ENCODE data around the gene FOXK1. TPM values are rescaled to one million over a fixed set of nuclear protein-coding genes. Genes with fewer than 3 reads are reported as not detected.

The FOXK1 gene
- total RNA-seq, 2 experiments from 2014 or later, result 67.8 to 68.1 TPM

DNA sequence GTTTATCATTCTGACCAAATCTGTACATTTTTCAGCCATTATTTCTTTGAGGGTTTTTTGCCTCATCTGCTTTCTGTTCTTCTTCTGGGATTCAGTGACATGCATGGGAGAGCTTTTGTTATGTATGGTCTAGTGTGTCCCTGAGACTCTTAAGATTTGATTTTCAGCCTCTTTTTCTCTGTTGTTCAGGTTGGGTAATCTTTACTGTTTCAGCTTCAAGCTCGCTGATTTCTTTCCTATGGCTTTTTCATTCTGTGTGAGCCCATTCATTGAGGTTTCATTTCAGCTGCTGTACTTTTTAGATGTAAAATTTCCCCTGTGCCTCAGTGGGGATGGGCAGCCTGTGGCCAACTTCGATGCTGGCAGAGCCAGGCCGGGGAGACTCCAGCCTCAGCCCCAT lies 38.1 kb downstream of the FOXK1 start:
- CTCF ChIA-PET, result interaction anchor here (1.1 kb wide), 1 partner anchor 19 kb away, joined by 3 read pairs; no protein-coding TSS in a partner anchor
- Mint-ChIP-seq H3K4me1 (ENCODE audit: low read depth) (peaks cover 59% of the 10 kb centered on the region), H3K4me3 (no peak overlapping the region)

GRCh38 chr7:4722308-4722707 lies 40.2 kb downstream of the FOXK1 start:
- Mint-ChIP-seq H3K4me1 (ENCODE audit: low read depth) (peaks cover 51% of the 10 kb centered on the region), H3K27me3 (no peaks in the 10 kb centered on the region), H3K36me3 (ENCODE audit: low read depth) (peaks cover 63% of the 10 kb centered on the region), H3K27ac (no peak overlapping the region), H3K9me3 (no peaks in the 10 kb centered on the region), H3K4me3 (no peak overlapping the region)
- H3K9me3 ChIP-seq (ENCODE audit: control insufficient read depth in 1 of 2, insufficient read depth in 1 of 2, low read length in 2 of 2), result no peaks in the 10 kb centered on the region
- TF ChIP-seq, protein P1, sequence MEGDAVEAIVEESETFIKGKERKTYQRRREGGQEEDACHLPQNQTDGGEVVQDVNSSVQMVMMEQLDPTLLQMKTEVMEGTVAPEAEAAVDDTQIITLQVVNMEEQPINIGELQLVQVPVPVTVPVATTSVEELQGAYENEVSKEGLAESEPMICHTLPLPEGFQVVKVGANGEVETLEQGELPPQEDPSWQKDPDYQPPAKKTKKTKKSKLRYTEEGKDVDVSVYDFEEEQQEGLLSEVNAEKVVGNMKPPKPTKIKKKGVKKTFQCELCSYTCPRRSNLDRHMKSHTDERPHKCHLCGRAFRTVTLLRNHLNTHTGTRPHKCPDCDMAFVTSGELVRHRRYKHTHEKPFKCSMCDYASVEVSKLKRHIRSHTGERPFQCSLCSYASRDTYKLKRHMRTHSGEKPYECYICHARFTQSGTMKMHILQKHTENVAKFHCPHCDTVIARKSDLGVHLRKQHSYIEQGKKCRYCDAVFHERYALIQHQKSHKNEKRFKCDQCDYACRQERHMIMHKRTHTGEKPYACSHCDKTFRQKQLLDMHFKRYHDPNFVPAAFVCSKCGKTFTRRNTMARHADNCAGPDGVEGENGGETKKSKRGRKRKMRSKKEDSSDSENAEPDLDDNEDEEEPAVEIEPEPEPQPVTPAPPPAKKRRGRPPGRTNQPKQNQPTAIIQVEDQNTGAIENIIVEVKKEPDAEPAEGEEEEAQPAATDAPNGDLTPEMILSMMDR (IDR thresholded peaks at IDR 0.05), result no peak
- peaks cover 29% of the 10 kb centered on the region for H3K4me1 ChIP-seq (ENCODE audit: insufficient read depth, low read length)
- DNase-seq (no peak), ATAC-seq (ENCODE audit: poor library complexity) (no peak)
- intact Hi-C loops (cut with DNase I, micrococcal nuclease), result no loop called here
- peaks cover 19% of the 10 kb centered on the region for H3K36me3 ChIP-seq (ENCODE audit: insufficient read depth, low read length)
- no peaks in the 10 kb centered on the region for H3K27me3 ChIP-seq (ENCODE audit: control insufficient read depth in 1 of 2, insufficient read depth in 2 of 2, low read length in 2 of 2)
- no peak overlapping the region for H3K27ac ChIP-seq (ENCODE audit: low read depth in 1 of 2, low read length in 2 of 2)
- ChIA-PET CTCF (no interaction called here), POLR2A (no interaction called here)
- H3K4me3 ChIP-seq (ENCODE audit: low read length), result no peak overlapping the region

More for the DNA sequence above, 38.1 kb downstream of the FOXK1 start:
- no peaks in the 10 kb centered on the region for H3K27me3 ChIP-seq (ENCODE audit: control insufficient read depth in 1 of 2, insufficient read depth in 2 of 2, low read length in 2 of 2)
- DNase-seq (no peak), ATAC-seq (ENCODE audit: poor library complexity) (no peak)
- POLR2A ChIA-PET, result no interaction called here
- Mint-ChIP-seq H3K36me3 (ENCODE audit: low read depth) (peaks cover 62% of the 10 kb centered on the region), H3K27ac (no peak overlapping the region), H3K9me3 (no peaks in the 10 kb centered on the region), H3K27me3 (no peaks in the 10 kb centered on the region)
- TF ChIP-seq, protein P1 (IDR thresholded peaks at IDR 0.05), result no peak
- H3K4me1 ChIP-seq (ENCODE audit: insufficient read depth, low read length), result peaks cover 30% of the 10 kb centered on the region
- H3K36me3 ChIP-seq (ENCODE audit: insufficient read depth, low read length), result peaks cover 14% of the 10 kb centered on the region
- H3K4me3 ChIP-seq (ENCODE audit: low read length), result no peak overlapping the region
- intact Hi-C loops (cut with DNase I, micrococcal nuclease), result no loop called here
- no peaks in the 10 kb centered on the region for H3K9me3 ChIP-seq (ENCODE audit: control insufficient read depth in 1 of 2, insufficient read depth in 1 of 2, low read length in 2 of 2)
- H3K27ac ChIP-seq (ENCODE audit: low read depth in 1 of 2, low read length in 2 of 2), result no peak overlapping the region

DNA sequence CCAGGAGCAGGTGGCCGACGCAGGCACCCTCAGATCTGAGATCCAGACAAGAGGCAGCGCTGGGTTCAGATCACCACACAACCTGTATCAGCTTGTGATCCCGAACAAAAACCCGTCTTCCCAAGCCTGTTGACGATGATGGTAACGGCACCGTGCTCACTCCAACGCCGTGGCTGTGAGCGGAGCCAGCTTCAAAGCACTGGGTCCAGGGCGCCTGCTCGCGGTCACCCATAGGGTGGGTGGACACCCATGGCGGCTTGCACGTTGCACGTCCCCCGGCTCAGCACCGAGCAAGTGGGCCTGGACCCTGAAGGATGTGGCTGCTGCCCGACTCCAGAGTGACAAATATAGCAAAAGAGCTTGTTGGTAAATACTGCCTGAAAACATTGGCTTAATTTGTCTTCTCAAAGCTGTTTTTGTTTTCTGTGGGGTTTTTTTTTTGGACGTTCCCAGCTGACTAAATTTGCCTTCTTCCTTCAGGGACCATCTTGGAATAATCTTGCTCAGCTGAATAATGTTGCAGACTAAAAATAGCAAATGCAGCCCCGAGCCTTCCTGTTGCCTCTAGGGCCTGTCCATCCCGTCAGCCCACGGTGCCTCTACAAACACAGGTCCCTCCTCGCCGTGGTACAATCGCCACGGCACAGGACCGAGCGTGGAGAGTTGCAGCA lies 41.0 kb downstream of the FOXK1 start:
- Mint-ChIP-seq H3K9me3 (no peaks in the 10 kb centered on the region), H3K4me3 (no peak overlapping the region), H3K27me3 (no peaks in the 10 kb centered on the region), H3K27ac (peak overlapping the region; percentile 94), H3K4me1 (ENCODE audit: low read depth) (peaks cover 45% of the 10 kb centered on the region), H3K36me3 (ENCODE audit: low read depth) (peaks cover 60% of the 10 kb centered on the region)
- CTCF ChIA-PET, result no interaction called here
- H3K4me1 ChIP-seq (ENCODE audit: insufficient read depth, low read length), result peaks cover 29% of the 10 kb centered on the region
- H3K27ac ChIP-seq (ENCODE audit: low read depth in 1 of 2, low read length in 2 of 2), result no peak overlapping the region
- TF ChIP-seq, protein P1 (IDR thresholded peaks at IDR 0.05), result no peak
- no peak for ATAC-seq (ENCODE audit: poor library complexity)
- H3K4me3 ChIP-seq (ENCODE audit: low read length), result no peak overlapping the region
- DNase-seq, result no peak
- H3K9me3 ChIP-seq (ENCODE audit: control insufficient read depth in 1 of 2, insufficient read depth in 1 of 2, low read length in 2 of 2), result no peaks in the 10 kb centered on the region
- intact Hi-C loops (cut with DNase I, micrococcal nuclease), result no loop called here
- POLR2A ChIA-PET, result interaction anchor here (2.8 kb wide), 1 partner anchor 22 kb away, joined by 14 read pairs; no protein-coding TSS in a partner anchor
- peaks cover 15% of the 10 kb centered on the region for H3K36me3 ChIP-seq (ENCODE audit: insufficient read depth, low read length)
- H3K27me3 ChIP-seq (ENCODE audit: control insufficient read depth in 1 of 2, insufficient read depth in 2 of 2, low read length in 2 of 2), result no peaks in the 10 kb centered on the region

All from CD4-positive, alpha-beta T cell (primary cell).